GM19463 (cell line): ENCODE results near the gene AMOT.
A peak's percentile ranks its signal among the peaks of the same experiment; 100 is the strongest.

Source experiments
- ATAC-seq: cut with Tn5 transposase; IDR thresholded peaks from one replicate; pipeline ENCODE4 v1.9.1; 2021; ENCODE audit warnings: mild to moderate bottlenecking, moderate library complexity; ENCODE audit not compliant: unreplicated experiment

AMOT gene

GRCh38 chrX:112802541-112802940 is 38.1 kb downstream of the AMOT start:
- no peak for ATAC-seq

- no peak for ATAC-seq
These were observed 39.5 kb downstream of the AMOT start for GRCh38 chrX:112800971-112801775.

GRCh38 chrX:112799425-112799824 is 41.2 kb downstream of the AMOT start:
- no peak for ATAC-seq

GRCh38 chrX:112798736-112799135 is 41.9 kb downstream of the AMOT start:
- ATAC-seq, result no peak

GRCh38 chrX:112789931-112790330 is 50.7 kb downstream of the AMOT start:
- ATAC-seq, result no peak

GRCh38 chrX:112786076-112786475 is 54.6 kb downstream of the AMOT start:
- ATAC-seq, result no peak

GRCh38 chrX:112785344-112785743 is 55.3 kb downstream of the AMOT start:
- ATAC-seq, result no peak

GRCh38 chrX:112784692-112785091 is 55.9 kb downstream of the AMOT start:
- ATAC-seq, result no peak

- ATAC-seq, result no peak
These were observed 61.5 kb downstream of the AMOT start for GRCh38 chrX:112779139-112779538.

- no peak for ATAC-seq
These were observed 65.9 kb downstream of the AMOT start for GRCh38 chrX:112774651-112775293.

- no peak for ATAC-seq
These were observed 66.5 kb downstream of the AMOT start for GRCh38 chrX:112774142-112774541.

GRCh38 chrX:112769034-112769433 is 71.6 kb downstream of the AMOT start:
- no peak for ATAC-seq

- ATAC-seq, result no peak
These were observed 72.1 kb downstream of the AMOT start for GRCh38 chrX:112768563-112768962.

- ATAC-seq, result no peak
These were observed 73.9 kb downstream of the AMOT start for GRCh38 chrX:112766774-112767173.

GRCh38 chrX:112761242-112762207 is 79.1 kb downstream of the AMOT start:
- ATAC-seq, result peak; percentile 88

GRCh38 chrX:112760697-112761096 is 79.9 kb downstream of the AMOT start:
- ATAC-seq, result peak; percentile 40

- no peak for ATAC-seq
These were observed 80.7 kb downstream of the AMOT start for GRCh38 chrX:112759966-112760365.

GRCh38 chrX:112759512-112759911 is 81.1 kb downstream of the AMOT start:
- no peak for ATAC-seq

- no peak for ATAC-seq
These were observed 82.7 kb downstream of the AMOT start for GRCh38 chrX:112757946-112758345.

GRCh38 chrX:112753116-112753515 is 87.5 kb downstream of the AMOT start:
- no peak for ATAC-seq

GRCh38 chrX:112751076-112751475 is 89.6 kb downstream of the AMOT start:
- no peak for ATAC-seq
